Measurements from ENCODE around the gene PARD3B.

GRCh38 chr2:204529795-204530463 lies 15.3 kb upstream of the PARD3B start:
- no peak for TF ChIP-seq CTCF (conservative IDR thresholded peaks at IDR 0.05)
- TF ChIP-seq EZH2 (IDR thresholded peaks at IDR 0.05; ENCODE audit: low read depth), result no peak

Measured in PC-9 (cell line).